ENCODE measurements around the gene CES2.

The CES2 gene

GRCh38 chr16:66902648-66903543, 32.4 kb upstream of the CES2 start:
- DNase-seq (ENCODE audit: low spot score), result no peak

GRCh38 chr16:66903544-66904427, 31.5 kb upstream of the CES2 start:
- no peak for DNase-seq (ENCODE audit: low spot score)

GRCh38 chr16:66904428-66904845, 30.9 kb upstream of the CES2 start:
- DNase-seq (ENCODE audit: low spot score), result no peak

GRCh38 chr16:66904846-66905632, 30.3 kb upstream of the CES2 start:
- DNase-seq (ENCODE audit: low spot score), result peak; percentile 72

- DNase-seq (ENCODE audit: low spot score), result no peak
Measured at GRCh38 chr16:66905633-66906539, 29.4 kb upstream of the CES2 start.

- DNase-seq (ENCODE audit: low spot score), result no peak
Measured at GRCh38 chr16:66906916-66907836, 28.1 kb upstream of the CES2 start.

- no peak for DNase-seq (ENCODE audit: low spot score)
Measured at GRCh38 chr16:66908116-66908515, 27.2 kb upstream of the CES2 start.

- no peak for DNase-seq (ENCODE audit: low spot score)
Measured at GRCh38 chr16:66908762-66909559, 26.4 kb upstream of the CES2 start.

GRCh38 chr16:66910175-66910940, 25.0 kb upstream of the CES2 start:
- no peak for DNase-seq (ENCODE audit: low spot score)

- DNase-seq (ENCODE audit: low spot score), result no peak
Measured at GRCh38 chr16:66911112-66911511, 24.2 kb upstream of the CES2 start.

GRCh38 chr16:66911801-66912200, 23.5 kb upstream of the CES2 start:
- DNase-seq (ENCODE audit: low spot score), result no peak

- no peak for DNase-seq (ENCODE audit: low spot score)
Measured at GRCh38 chr16:66913081-66913480, 22.2 kb upstream of the CES2 start.

- no peak for DNase-seq (ENCODE audit: low spot score)
Measured at GRCh38 chr16:66913711-66914110, 21.6 kb upstream of the CES2 start.

- no peak for DNase-seq (ENCODE audit: low spot score)
Measured at GRCh38 chr16:66914541-66914940, 20.8 kb upstream of the CES2 start.

- DNase-seq (ENCODE audit: low spot score), result no peak
Measured at GRCh38 chr16:66915041-66915440, 20.3 kb upstream of the CES2 start.

GRCh38 chr16:66916518-66916917, 18.8 kb upstream of the CES2 start:
- DNase-seq (ENCODE audit: low spot score), result no peak

- no peak for DNase-seq (ENCODE audit: low spot score)
Measured at GRCh38 chr16:66917741-66918140, 17.6 kb upstream of the CES2 start.

GRCh38 chr16:66918355-66918754, 17.0 kb upstream of the CES2 start:
- DNase-seq (ENCODE audit: low spot score), result no peak

All from AG08396 (cell line).